IPS DF 19.7 (cell line): ENCODE measurements around the gene SGO2.
"Not testable (repeated sequence)": the region's sequence is repeated elsewhere in the genome, so short reads cannot be mapped to it uniquely, and the experiment has no call there.

ENCODE experiments used
- DNase-seq: peaks from one replicate; pipeline ENCODE4 v3.0.0-alpha.2; 2013; ENCODE audit warnings: low read depth, low spot score

SGO2 gene

GRCh38 chr2:200620606-200621390 lies 94.8 kb downstream of the SGO2 start:
- DNase-seq: no peak

- DNase-seq: no peak
Measured at GRCh38 chr2:200622106-200622505, 96.1 kb downstream of the SGO2 start.

- DNase-seq: no peak
Measured at GRCh38 chr2:200624026-200624425, 98.0 kb downstream of the SGO2 start.

- no peak for DNase-seq
Measured at GRCh38 chr2:200624658-200625057, 98.7 kb downstream of the SGO2 start.

DNA sequence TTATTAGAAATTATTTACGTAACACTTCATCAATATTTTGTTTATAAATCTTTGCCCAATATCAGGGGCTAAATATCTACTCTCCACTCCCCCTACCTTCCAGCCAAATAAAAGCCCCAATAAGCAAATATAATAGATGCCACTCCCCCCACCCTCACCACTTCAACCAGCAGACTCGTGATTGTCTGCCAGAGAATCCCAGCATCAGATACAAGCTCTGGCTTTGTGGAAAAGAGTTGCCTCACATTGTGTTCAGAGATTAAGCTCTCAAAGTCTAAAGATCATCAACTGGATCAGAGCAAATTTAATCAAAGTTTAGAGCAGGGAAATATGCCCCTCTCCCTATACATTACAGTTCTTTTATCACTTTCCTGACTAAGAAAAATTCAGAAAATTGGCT lies 99.3 kb downstream of the SGO2 start:
- DNase-seq: no peak

DNA sequence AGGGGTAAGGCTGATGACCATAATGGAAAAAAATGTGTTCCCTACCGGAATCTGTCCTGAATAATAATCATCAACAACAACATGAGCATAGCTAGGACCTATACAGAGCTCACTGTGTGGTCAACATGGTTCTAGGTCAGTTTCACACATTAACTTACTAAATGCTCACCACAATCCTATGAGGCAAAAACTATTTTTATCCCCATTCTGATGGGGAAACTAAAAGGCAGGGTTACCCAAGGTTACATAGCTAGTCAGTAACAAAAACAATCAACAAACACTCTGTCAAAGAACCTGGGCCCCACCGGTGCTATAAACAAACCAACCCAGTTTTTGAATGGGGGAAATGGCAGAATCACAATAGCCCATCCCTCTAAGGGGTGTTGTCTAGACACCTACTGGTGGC lies 100.0 kb downstream of the SGO2 start:
- DNase-seq: no peak

GRCh38 chr2:200627110-200627770 lies 101.2 kb downstream of the SGO2 start:
- DNase-seq: no peak

- DNase-seq: not testable (repeated sequence)
Measured at GRCh38 chr2:200628461-200628860, 102.5 kb downstream of the SGO2 start.

DNA sequence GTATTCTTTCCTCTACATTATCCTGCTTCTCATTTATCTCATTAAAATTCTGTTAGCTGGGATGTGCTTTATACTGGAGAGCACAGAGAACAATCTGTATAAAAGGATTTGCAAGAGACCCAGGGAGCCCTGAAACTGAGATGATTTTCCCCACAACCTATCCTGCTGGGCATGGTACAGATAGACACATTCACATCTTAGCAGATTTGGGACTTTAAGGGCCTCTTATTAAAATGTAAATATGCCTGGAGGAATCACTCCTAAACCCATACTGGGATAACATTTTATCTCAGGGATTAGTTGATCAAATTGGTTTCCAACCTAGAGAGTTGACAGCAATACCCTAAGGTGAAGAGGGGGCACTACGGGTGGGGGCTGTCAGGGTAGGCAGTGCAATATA lies 105.3 kb downstream of the SGO2 start:
- DNase-seq: no peak
